HG03469 (cell line): ENCODE measurements around the gene AGRP.

Experiments used
- ATAC-seq: cut with Tn5 transposase; IDR thresholded peaks from one replicate; pipeline ENCODE4 v1.9.1; 2021; ENCODE audit warnings: mild to moderate bottlenecking, moderate library complexity, moderate number of reproducible peaks; ENCODE audit not compliant: unreplicated experiment

Gene AGRP

DNA sequence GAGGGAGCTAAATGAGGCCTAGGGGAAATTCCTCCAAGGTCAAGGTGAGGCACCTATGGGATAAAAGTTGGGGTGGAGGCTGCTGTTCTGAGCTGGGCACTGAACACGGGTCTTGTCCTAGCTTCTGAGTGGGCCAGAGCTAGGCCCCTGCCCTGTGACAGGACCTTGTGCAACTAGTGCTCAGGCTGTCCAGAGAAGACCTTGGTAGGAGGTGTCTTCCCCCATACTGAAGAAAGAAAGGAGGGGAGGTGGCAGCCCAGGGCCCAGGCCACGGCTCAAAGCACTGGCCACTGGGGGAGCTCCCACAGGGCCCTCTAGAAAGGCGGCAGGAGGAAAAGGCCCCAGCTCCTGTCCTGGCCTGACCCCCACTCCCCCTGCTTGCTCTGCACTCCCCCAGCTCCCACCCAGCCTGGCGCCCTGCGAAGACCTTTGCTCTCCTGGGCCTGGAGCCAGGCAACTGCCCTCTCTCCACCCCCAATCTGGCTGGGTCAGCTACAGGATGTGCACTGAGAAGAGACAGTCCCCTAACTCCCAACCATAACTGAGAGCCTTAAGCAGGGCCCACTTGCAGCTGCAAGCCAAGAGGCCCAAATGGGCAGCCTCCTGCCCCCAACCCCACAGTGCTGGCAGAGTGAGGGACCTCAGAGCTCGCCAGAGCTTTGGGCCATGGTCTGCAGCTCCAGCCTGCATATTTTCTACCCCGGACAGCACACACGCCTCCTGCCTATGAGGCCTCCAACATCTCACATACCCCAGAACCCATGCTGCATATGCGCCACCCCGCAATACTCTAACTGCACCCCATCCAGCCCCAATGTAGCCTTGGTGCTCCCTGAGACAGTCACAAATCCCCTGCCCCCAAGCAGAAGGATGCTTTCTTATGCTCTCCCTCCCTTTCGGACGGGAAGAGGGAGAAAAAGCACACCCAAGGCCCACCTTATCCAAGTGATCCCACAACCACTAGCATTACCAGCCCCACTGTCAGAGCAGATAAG is 37.1 kb downstream of the AGRP start:
- ATAC-seq = no peak

DNA sequence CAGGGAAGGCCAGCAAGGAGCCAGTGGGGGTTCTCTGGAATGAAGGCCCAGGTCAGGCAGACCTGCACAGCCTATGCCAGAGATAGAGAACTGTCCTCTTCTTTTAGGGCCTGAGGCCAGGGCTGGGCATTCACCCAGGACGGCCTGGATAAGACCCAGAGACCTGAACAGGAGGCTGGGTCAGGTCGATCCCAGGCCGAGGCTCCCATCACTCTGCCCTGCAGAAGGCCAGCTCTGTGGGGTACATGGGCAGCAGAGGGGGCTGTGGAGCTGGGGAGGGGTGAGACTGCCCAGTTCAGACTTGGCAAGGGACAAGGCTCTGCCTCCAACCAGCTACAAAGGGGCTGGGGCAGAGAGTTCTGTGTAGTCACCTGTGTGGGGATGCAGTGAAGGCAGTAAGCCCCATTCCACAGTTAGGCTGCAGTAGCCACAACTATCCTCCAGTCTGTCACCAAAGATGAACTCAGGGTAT is 37.9 kb downstream of the AGRP start:
- ATAC-seq = no peak

GRCh38 chr16:67445126-67445426 is 38.3 kb downstream of the AGRP start:
- no peak for ATAC-seq

- ATAC-seq = no peak
Measured at GRCh38 chr16:67444259-67445125, 38.9 kb downstream of the AGRP start.

GRCh38 chr16:67443265-67443664 is 40.1 kb downstream of the AGRP start:
- ATAC-seq = no peak

- ATAC-seq = no peak
Measured at GRCh38 chr16:67442581-67443255, 40.6 kb downstream of the AGRP start.

DNA sequence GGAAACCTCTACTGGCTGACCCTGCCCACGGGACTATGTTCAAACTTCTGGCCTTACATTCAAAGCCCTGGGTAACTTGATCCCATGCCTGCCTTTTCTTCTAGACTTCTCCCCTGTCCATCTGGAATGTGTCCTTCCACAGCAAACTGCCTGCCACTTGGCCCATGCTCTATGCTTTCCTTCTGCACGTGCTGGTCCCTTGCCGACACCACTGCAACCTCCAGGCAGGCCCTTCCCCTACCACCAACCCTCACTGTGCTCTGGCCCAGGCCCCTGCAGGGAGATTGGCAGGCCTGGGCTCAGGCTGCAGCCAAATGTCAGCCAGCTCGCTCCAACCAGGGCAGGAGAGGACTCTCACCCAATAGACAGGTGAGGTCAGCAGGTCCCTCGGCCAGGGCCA is 41.4 kb downstream of the AGRP start:
- no peak for ATAC-seq

- no peak for ATAC-seq
Measured at GRCh38 chr16:67441271-67441753, 42.0 kb downstream of the AGRP start.

- no peak for ATAC-seq
Measured at GRCh38 chr16:67438824-67439393, 44.4 kb downstream of the AGRP start.

DNA sequence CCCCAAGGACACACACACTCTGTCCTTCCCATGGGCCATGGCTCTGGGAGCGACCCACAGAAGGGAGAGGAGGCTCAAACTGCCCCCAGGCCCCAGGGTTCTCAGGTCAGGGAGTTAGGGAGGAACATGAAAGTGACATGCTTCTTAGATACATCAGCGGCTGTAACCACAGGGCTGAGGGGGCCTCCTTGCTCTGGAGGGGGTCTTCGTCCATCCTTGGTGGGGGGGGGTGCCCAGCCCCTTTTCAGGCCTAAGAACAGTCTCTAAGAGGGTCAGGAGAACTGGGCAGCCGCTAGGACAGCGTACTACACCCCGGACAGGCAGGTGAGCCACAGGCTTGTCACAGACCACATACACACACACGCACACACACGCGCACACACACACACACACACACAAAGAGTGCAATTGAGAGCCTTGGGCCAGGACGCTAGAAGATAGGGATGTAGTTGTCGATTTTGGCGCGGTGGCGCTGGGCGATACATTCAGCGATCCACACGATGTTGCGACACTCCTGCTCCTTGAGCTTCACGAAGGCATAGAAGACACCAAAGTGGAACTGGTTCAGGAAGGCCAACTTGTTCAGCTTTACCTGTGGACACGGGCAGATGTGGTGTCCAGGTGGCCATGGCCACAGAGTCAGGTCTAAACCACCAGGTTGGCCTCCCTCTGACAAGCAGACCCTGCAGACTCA is 45.1 kb downstream of the AGRP start:
- no peak for ATAC-seq

DNA sequence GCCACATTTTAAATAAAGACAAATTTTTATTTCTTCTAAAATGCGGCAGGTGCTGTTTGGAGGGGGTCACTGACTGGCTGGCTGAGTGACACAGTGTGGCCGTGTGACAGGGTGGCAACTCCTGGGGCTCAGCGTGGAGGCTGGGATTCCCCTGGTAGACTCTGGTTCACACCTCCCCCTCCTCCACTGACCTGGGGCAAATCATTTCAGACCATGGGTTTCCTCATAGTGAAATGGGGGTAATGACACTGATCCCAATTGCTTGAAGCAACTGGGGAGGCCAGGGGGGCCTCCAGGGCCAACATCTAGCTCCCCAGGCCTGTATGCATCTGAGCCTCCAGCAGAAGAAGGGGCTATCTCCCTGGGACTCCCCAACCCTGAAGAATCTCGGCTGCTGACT is 45.8 kb downstream of the AGRP start:
- no peak for ATAC-seq

- ATAC-seq = no peak
Measured at GRCh38 chr16:67436640-67437193, 46.6 kb downstream of the AGRP start.

DNA sequence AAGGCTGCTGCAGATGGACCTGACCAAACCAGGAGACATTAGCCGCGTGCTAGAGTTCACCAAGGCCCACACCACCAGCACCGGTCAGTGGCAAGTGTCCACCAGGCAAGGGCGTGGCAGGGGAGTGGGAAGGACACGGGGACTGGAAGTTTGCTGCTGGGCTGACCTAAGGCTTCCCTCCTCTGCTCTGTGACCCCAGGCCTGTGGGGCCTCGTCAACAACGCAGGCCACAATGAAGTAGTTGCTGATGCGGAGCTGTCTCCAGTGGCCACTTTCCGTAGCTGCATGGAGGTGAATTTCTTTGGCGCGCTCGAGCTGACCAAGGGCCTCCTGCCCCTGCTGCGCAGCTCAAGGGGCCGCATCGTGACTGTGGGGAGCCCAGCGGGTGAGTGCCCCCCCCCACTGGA is 47.6 kb downstream of the AGRP start:
- ATAC-seq = no peak

- no peak for ATAC-seq
Measured at GRCh38 chr16:67433131-67433719, 50.1 kb downstream of the AGRP start.
